SU-DHL-6 (cell line): Measurements from ENCODE around the gene STAP1.

ENCODE experiments used
- CTCF ChIP-seq: fragments of 200-600 bp; sonication (generic); IDR thresholded peaks from one replicate; pipeline ENCODE4 v1.5.1; 2017; ENCODE audit warnings: antibody characterized with exemption, mild to moderate bottlenecking, low read length, moderate library complexity; ENCODE audit not compliant: insufficient read depth, poor library complexity, severe bottlenecking
- EZH2phosphoT487 ChIP-seq: fragments of 200-600 bp; sonication (generic), shearing (Covaris generic); conservative IDR thresholded peaks from 2 replicates; pipeline ENCODE4 v1.6.1; 2018; ENCODE audit warnings: mild to moderate bottlenecking, antibody characterized with exemption, low read length, moderate library complexity, mixed read lengths

GRCh38 chr4:67556436-67556835 is 2.1 kb upstream of the STAP1 start:
- no peak for TF ChIP-seq CTCF
- TF ChIP-seq EZH2phosphoT487, result no peak
